ENCODE results near the gene LSM4. TPM values are rescaled to one million over a fixed set of nuclear protein-coding genes. Genes with fewer than 3 reads are reported as not detected.

LSM4 gene
- total and polyA plus RNA-seq, 2 of the 13 experiments (the other 11 are each of a cell fraction or from before 2014, with no cell fraction given), result 65.8 to 166 TPM

- no peak for TF ChIP-seq ZNF563 (CRISPR knock-in tag; IDR thresholded peaks at IDR 0.05)
- TF ChIP-seq PTBP1 (IDR thresholded peaks at IDR 0.05; ENCODE audit: low read depth, low read length, poor library complexity, severe bottlenecking), result no peak
- no peak for TF ChIP-seq ZNF703 (CRISPR knock-in tag; IDR thresholded peaks at IDR 0.05; ENCODE audit: borderline replicate concordance)
- no peak for TF ChIP-seq HMG20B (CRISPR knock-in tag; conservative IDR thresholded peaks at IDR 0.05)
- TF ChIP-seq BRF2 (CRISPR knock-in tag; IDR thresholded peaks at IDR 0.05), result no peak
- TF ChIP-seq ELF4 (CRISPR knock-in tag; IDR thresholded peaks at IDR 0.05; ENCODE audit: borderline replicate concordance), result no peak
- no peak for TF ChIP-seq ZNF709 (CRISPR knock-in tag; IDR thresholded peaks at IDR 0.05)
- no peak for TF ChIP-seq AFF4 (CRISPR knock-in tag; IDR thresholded peaks at IDR 0.05)
- peak; percentile 71; the same call in 1 of the 2 replicates for TF ChIP-seq SIN3A (IDR thresholded peaks at IDR 0.05; ENCODE audit: borderline replicate concordance, low read depth, low read length)
- no peak for TF ChIP-seq ZC3H13 (CRISPR knock-in tag; IDR thresholded peaks at IDR 0.05)
- no peak for TF ChIP-seq ZNF18 (CRISPR knock-in tag; IDR thresholded peaks at IDR 0.05; ENCODE audit: insufficient replicate concordance)
- TF ChIP-seq ZNF614 (CRISPR knock-in tag; IDR thresholded peaks at IDR 0.05; ENCODE audit: borderline replicate concordance), result no peak
- TF ChIP-seq NKX3-1 (CRISPR knock-in tag; IDR thresholded peaks at IDR 0.05), result no peak
- no peak for TF ChIP-seq ZBTB7A (CRISPR knock-in tag; IDR thresholded peaks at IDR 0.05)
- no peak for TF ChIP-seq NCOA5 (CRISPR knock-in tag; IDR thresholded peaks at IDR 0.05)
- TF ChIP-seq RNF2 (conservative IDR thresholded peaks at IDR 0.05; ENCODE audit: low read depth), result no peak
- no peak for TF ChIP-seq ZKSCAN8 (CRISPR knock-in tag; IDR thresholded peaks at IDR 0.05; ENCODE audit: borderline replicate concordance)
- TF ChIP-seq JUND (CRISPR knock-in tag; IDR thresholded peaks at IDR 0.05), result no peak
- no peak for TF ChIP-seq POGK (CRISPR knock-in tag; conservative IDR thresholded peaks at IDR 0.05)
- TF ChIP-seq AGO1 (IDR thresholded peaks at IDR 0.05; ENCODE audit: low read depth, low read length, poor library complexity, severe bottlenecking), result no peak
- no peak for TF ChIP-seq FOXC1 (CRISPR knock-in tag; IDR thresholded peaks at IDR 0.05; ENCODE audit: borderline replicate concordance)
- no peak for TF ChIP-seq MXD4 (CRISPR knock-in tag; IDR thresholded peaks at IDR 0.05)
- TF ChIP-seq STAG1 (CRISPR knock-in tag; IDR thresholded peaks at IDR 0.05), result peak; percentile 52
- TF ChIP-seq ZNF773 (CRISPR knock-in tag; IDR thresholded peaks at IDR 0.05; ENCODE audit: borderline replicate concordance), result no peak
Measured at GRCh38 chr19:18322318-18322758, 538 bp downstream of the LSM4 start (continued).
